Measurements from ENCODE around the gene CBX8. TPM values are rescaled to one million over a fixed set of nuclear protein-coding genes. Genes with fewer than 3 reads are reported as not detected.

Gene CBX8
- total and polyA plus RNA-seq, 2 of the 13 experiments (the other 11 are each of a cell fraction or from before 2014, with no cell fraction given): 0.34 to 12.6 TPM

GRCh38 chr17:79798299-79799173 lies 1.7 kb upstream of the CBX8 start (continued):
- TF ChIP-seq ZBTB7A (CRISPR knock-in tag; IDR thresholded peaks at IDR 0.05) (peak; percentile 67; the same call in 1 of the 2 replicates), ZNF124 (CRISPR knock-in tag; IDR thresholded peaks at IDR 0.05) (peak; percentile 68; the same call in 1 of the 2 replicates), ZNF547 (CRISPR knock-in tag; IDR thresholded peaks at IDR 0.05) (peak; percentile 75), KLF9 (CRISPR knock-in tag; IDR thresholded peaks at IDR 0.05; ENCODE audit: low read depth) (peak; percentile 57; the same call in 1 of the 2 replicates), HNF1B (CRISPR knock-in tag; IDR thresholded peaks at IDR 0.05) (peak; percentile 32; the same call in 1 of the 2 replicates), MIXL1 (CRISPR knock-in tag; IDR thresholded peaks at IDR 0.05) (0 out of 2 replicates have a peak, but pooled peaks have one; percentile 45), NFE2L1 (CRISPR knock-in tag; IDR thresholded peaks at IDR 0.05; ENCODE audit: borderline replicate concordance) (0 out of 2 replicates have a peak, but pooled peaks have one; percentile 51), HOXA3 (CRISPR knock-in tag; IDR thresholded peaks at IDR 0.05) (peak; percentile 74; the same call in 1 of the 2 replicates), SP4 (CRISPR knock-in tag; IDR thresholded peaks at IDR 0.05) (no peak), NFATC3 (CRISPR knock-in tag; IDR thresholded peaks at IDR 0.05) (no peak; the same call in 1 of the 2 replicates), MTERF4 (CRISPR knock-in tag; IDR thresholded peaks at IDR 0.05) (0 out of 2 replicates have a peak, but pooled peaks have one; percentile 72), ZNF550 (CRISPR knock-in tag; IDR thresholded peaks at IDR 0.05; ENCODE audit: borderline replicate concordance) (0 out of 2 replicates have a peak, but pooled peaks have one; percentile 47)

Data from HepG2 (cell line).